Measurements from ENCODE around the gene GSTO1.

The GSTO1 gene

GRCh38 chr10:104279550-104280259 is 25.0 kb downstream of the GSTO1 start:
- no peak for DNase-seq

DNA sequence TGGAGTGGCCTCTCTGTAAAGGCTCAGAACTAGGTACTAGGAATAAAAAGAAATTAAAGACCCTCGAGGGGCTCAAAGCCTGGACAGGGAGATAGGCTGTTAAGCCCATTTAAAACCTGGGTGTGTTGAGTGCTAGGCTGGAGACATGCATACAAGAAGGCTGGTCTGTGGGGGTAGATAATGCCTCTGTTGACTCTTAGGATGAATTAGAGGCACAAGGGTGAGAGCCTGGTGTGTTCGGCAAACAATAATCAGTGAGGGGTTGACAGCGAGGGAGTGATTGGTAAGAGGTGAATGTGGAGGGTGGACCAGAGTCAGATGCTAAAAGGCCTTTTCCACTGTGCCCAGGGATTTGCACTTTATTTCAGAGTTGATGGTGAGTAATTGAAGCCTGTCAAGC is 27.0 kb downstream of the GSTO1 start:
- DNase-seq: peak; percentile 56

GRCh38 chr10:104284846-104285245 is 30.2 kb downstream of the GSTO1 start:
- no peak for DNase-seq

GRCh38 chr10:104286939-104287338 is 32.2 kb downstream of the GSTO1 start:
- DNase-seq: no peak

DNA sequence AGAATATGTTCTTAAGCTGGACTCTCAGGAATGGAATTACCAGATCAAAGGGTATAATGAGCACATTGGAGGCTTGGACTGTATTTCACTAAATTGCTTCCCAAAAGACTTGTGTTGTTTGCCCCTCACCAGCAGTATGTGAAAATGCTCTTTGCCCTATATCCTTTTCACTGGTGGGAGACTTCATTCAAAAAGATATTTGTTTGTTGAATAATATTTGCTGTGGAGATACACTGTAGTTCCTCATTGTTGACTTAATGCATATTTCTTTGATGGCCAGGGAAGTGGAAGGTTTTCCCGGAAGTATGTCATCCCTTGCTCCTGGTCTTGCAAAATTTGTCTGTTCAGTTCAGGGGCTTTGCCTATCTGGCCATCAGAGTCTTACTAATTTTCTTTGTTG is 33.7 kb downstream of the GSTO1 start:
- DNase-seq: no peak

GRCh38 chr10:104291439-104291951 is 36.8 kb downstream of the GSTO1 start:
- no peak for DNase-seq

DNA sequence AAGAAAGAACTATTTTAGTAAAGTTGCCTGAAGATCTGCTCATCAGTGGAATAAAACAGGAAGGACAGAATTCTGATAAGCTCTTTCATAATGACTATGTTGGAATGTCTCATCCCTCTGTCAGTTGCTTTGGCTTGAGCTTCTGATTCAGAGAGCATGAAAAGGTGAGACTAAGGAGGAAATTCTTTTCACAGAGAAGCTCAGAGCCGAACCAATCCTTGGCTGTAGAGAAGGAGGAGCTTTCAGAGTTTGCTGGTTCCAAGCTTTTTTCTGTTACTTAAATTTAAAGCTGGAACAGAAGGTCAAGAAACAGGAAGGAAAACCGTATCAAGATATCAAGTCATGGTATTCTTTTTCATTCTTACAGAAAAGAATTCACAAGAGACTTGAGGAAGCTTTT is 38.3 kb downstream of the GSTO1 start:
- no peak for DNase-seq

DNA sequence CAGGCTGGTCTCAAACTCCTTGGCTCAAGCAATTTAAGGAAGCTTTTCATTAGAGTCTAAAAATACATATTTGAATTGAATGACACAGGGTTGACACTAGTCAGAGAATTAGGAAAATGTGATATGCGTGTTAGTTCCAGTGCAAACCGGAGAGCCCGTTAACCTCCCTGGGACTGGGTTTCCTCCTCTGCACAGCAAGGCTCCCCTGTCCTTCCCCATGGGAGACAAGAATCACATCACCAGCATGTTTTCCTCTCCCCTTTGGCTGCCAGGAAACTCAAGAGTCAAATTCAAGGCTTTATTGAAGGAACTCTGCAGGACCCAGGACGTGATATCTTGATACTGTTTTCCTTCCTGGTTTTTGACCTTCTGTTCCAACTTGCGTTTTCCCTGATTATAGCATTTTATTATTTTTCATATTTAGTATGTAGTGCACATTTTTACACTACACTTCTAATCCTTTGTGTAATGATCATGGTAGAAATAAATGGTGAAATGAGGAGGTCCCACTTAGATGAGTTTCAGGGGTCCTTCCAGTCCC is 39.2 kb downstream of the GSTO1 start:
- DNase-seq: no peak

DNA sequence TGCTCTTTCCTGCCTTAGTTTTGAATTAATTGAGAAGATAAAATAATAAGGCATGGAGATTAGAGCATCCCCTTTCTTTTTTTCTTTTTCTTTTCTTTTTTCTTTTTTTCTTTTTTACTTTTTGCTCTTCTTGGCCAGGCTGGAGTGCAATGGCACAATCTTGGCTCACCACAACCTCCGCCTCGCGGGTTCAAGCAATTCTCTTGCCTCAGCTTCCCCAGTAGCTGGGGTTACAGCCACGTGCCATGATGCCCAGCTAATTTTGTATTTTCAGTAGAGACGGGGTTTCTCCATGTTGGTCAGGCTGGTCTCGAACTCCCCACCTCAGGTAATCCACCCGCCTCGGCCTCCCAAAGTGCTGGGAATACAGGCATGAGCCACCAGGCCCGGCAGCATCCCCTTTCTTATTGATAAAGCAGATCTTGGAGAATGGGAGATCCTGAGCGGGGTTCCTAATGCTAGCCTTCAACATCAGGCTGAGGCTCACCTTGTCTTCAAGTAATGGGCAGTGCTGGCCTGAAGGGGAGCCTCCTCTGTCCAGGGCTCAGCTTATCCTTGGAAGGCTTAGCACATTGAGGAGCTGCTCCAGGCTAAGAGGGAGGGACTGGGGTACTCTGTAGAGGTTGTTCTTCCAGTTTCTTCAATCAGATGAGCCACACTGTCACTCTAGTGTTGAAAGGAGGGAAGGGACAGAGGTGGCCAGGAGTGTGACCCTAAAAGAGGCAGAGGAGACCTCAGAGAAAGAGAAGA is 42.2 kb downstream of the GSTO1 start:
- DNase-seq: no peak

DNA sequence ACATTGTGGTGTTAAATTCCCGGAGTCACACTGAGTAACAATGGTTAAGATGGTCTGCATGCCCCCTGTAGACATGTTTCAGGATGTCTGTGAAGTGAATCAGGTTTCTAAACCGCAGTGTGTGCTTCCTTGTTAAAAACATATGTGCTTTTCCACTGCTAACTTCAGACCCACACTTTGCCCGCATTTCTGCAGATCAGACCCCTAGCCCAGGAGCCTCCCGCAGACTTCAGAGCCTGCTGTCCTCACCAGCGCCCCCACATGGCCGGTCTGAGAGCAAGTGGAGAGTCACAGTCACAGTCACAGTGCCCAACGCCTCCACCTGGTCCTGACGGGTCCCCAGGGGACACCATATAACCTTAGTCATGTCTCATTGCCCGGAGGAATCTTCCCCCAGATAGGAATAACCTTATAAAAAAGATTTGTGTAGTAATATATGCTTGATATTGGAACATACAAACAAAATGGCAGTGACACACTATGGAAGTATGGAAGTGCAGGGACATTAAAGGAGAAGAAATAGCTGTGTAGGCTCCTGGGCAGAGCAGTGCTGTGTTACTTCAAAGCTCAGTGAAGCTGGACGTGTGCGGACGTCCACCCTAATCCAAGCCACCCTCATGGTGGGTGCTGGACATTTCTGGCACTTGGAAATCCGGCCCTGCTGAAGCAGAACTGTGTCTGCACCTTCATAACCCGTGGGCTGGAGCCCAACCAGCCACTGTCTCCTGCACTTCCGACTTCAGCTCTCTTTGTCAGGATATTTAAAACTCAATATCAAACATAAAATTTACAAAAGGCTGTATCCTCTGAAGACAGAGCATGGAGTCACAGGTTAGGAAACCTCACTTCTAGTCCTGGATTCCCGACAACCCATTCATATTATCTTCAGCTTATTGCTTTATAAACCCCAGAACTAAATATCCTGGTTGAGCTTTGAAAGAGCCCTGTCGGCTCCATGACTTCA is 43.3 kb downstream of the GSTO1 start:
- DNase-seq: no peak

GRCh38 chr10:104299031-104299904 is 44.6 kb downstream of the GSTO1 start:
- DNase-seq: no peak

DNA sequence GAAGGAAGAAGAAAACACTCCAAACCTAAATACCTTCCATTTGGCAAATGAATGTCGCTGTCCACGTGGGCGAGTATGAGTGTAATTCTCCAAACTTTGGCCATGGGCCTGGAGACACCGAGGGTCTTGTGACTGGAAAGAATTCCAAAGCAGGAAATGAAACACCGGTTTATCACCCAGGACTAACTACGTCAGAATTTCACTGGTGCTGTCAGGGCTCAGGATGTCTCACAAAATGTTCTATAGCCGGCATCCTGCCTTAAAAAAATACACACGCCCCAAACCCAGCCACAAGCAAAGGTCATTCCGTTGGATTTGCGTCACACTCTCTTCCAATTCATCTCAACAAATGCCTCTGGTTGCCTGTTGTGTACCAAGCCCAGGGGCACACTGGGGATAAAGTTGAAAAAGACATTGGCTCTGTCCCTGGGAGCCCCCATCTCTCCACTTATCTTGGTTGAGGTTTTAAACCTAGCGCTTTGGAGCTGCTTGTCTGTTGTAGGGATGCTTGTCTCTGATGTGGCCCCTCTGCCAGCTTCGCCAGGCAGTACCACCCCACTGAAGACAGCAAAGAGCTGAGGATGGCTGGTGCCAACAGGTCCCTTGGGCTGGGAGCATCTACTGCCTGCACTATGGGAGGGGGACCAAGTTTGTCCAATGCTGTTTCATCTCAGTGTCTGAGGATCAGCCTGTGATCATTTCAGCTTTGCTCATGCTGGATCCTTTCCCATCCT is 45.5 kb downstream of the GSTO1 start:
- no peak for DNase-seq

GRCh38 chr10:104300736-104301292 is 46.1 kb downstream of the GSTO1 start:
- DNase-seq: peak; percentile 56

DNA sequence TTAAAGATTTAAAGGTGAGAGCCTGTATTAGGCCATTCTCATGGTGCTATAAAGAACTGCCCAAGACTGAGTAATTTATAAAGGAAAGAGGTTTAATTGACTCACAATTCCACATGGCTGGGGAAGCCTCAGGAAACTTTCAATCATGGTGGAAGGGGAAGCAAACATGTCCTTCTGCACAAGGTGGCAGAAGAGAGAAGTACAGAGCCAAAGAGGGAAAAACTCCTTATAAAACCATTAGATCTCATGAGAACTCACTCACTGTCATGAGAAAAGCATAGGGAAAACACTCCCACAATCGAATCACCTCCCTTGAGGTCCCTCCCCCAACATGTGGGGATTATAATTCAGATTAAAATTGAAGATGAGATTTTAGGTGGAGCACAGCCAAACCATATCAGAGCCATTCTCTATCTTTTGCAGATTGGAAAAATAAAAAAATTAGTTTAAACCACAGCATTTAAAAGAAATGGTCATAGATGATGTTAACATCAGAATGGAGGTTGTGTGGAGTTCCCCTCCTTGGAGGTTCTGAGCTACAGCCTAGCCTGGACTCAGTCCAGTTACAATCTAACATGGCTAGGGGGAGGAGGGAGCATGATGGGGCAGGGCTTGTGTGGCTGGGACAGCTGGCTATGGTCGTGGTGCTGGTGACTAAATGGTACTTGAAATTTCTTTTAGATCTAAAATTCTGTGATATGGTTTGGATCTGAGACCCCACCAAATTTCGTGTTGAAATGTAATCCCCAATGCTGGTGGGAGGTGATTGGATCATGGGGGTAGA is 47.4 kb downstream of the GSTO1 start:
- no peak for DNase-seq

GRCh38 chr10:104303594-104304355 is 49.1 kb downstream of the GSTO1 start:
- no peak for DNase-seq

DNA sequence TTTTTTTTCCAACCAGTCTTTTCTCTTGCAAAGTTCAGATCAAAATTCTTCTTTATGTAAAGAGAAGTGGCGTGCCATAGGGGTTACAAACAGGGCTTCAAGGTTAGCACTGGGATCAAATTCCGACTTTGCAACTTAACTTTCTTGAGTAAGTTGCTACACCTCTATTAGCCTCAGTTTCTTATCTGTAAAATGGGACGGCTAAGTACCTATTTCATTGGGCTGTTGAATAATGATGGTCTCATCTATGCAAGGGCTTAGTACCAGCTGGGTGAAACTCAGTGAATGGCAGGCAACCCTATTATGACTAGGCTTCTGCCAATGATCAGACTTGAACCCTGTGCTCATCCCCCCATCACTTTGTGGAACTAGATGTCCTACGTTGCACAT is 49.7 kb downstream of the GSTO1 start:
- no peak for DNase-seq

- no peak for DNase-seq
Observed at GRCh38 chr10:104304927-104305326, 50.2 kb downstream of the GSTO1 start.

- no peak for DNase-seq
Observed at GRCh38 chr10:104306897-104307296, 52.2 kb downstream of the GSTO1 start.

Measured in NCI-H1417 treated with DMSO at 0.1 percent for 48 hours (cell line).